Thyroid gland (tissue), 4 donors: ENCODE measurements around the gene CPLX1.

Experiments
- POLR2A ChIP-seq, 2 donors: fragments of 450-650 bp; IDR thresholded peaks; one replicate each; pipeline ENCODE4 v1.6.1; 2017; ENCODE audit warnings: antibody characterized with exemption in 2 of 2, mild to moderate bottlenecking in 2 of 2, moderate library complexity in 1 of 2
- TF ChIP-seq, protein P1 (sequence below), 6 experiments: fragments of 200-600 bp in 3 of 6; fragments of 450-650 bp in 3 of 6; sonication (generic) in 3 of 6; IDR thresholded peaks; one replicate each; pipeline ENCODE4 v1.5.1; 2016 to 2019; ENCODE audit warnings: antibody characterized with exemption in 6 of 6, mild to moderate bottlenecking in 2 of 6, inconsistent platforms in 1 of 6, moderate library complexity in 1 of 6

DNA sequence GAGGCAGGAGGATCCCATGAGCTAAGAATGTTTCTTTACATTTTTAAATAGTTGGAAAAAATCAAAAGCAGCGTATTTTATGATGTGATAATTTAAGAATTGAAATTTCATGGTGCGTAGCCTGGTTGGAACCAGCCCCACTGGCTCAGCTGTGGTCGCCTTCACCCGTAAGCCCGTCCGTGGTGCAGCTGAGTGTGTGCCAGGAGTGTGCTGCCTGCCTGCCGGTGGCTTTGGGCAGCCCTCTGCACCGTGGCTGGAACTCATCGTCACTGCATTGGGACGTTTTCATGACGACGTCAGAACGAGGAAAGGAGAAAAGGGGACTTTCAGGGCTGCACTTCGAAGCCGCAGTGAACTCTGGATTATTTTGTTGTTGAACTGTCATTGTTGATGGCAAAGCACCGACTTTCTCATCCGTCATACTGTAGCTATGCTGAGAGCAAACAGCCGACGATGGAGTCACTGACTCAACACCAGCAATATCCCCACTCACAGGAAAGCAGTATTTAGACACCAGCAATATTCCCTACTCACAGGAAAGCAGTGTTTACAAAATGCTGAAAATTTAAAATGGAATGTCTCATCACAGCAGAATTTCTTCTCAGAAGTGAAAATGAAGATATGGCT is 85.2 kb downstream of the CPLX1 start:
- TF ChIP-seq, protein P1, sequence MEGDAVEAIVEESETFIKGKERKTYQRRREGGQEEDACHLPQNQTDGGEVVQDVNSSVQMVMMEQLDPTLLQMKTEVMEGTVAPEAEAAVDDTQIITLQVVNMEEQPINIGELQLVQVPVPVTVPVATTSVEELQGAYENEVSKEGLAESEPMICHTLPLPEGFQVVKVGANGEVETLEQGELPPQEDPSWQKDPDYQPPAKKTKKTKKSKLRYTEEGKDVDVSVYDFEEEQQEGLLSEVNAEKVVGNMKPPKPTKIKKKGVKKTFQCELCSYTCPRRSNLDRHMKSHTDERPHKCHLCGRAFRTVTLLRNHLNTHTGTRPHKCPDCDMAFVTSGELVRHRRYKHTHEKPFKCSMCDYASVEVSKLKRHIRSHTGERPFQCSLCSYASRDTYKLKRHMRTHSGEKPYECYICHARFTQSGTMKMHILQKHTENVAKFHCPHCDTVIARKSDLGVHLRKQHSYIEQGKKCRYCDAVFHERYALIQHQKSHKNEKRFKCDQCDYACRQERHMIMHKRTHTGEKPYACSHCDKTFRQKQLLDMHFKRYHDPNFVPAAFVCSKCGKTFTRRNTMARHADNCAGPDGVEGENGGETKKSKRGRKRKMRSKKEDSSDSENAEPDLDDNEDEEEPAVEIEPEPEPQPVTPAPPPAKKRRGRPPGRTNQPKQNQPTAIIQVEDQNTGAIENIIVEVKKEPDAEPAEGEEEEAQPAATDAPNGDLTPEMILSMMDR (IDR thresholded peaks at IDR 0.05): no peak
- no peak for TF ChIP-seq POLR2A (IDR thresholded peaks at IDR 0.05)
